GM10847 (cell line): ENCODE data around the gene CCDC188.
A peak's percentile ranks its signal among the peaks of the same experiment; 100 is the strongest.

ENCODE experiments used
- POLR2A ChIP-seq: IDR thresholded peaks from 2 replicates; pipeline ENCODE4 v1.6.1; 2011; ENCODE audit not compliant: insufficient read length; ENCODE audit errors: extremely low read depth

CCDC188 gene

GRCh38 chr22:20127318-20127868 lies 23.5 kb downstream of the CCDC188 start:
- no peak for TF ChIP-seq POLR2A

- no peak for TF ChIP-seq POLR2A
These were observed 24.4 kb downstream of the CCDC188 start for GRCh38 chr22:20126284-20127029.

GRCh38 chr22:20125201-20126174 lies 25.4 kb downstream of the CCDC188 start:
- TF ChIP-seq POLR2A, result no peak

- TF ChIP-seq POLR2A, result no peak
These were observed 26.6 kb downstream of the CCDC188 start for GRCh38 chr22:20124083-20124787.

GRCh38 chr22:20123366-20124082 lies 27.3 kb downstream of the CCDC188 start:
- TF ChIP-seq POLR2A, result no peak

- no peak for TF ChIP-seq POLR2A
These were observed 28.9 kb downstream of the CCDC188 start for GRCh38 chr22:20121856-20122415.

- TF ChIP-seq POLR2A, result no peak
These were observed 32.4 kb downstream of the CCDC188 start for GRCh38 chr22:20118300-20119020.

- no peak for TF ChIP-seq POLR2A
These were observed 33.1 kb downstream of the CCDC188 start for GRCh38 chr22:20117633-20118299.

GRCh38 chr22:20116951-20117632 lies 33.8 kb downstream of the CCDC188 start, which contains the start of gene TRMT2A:
Gene TRMT2A (minus strand): TSS chr22:20117226. CDS start chr22:20116906, 320 bp downstream.
- TF ChIP-seq POLR2A, result peak; percentile 51

- no peak for TF ChIP-seq POLR2A
These were observed 34.4 kb downstream of the CCDC188 start for GRCh38 chr22:20116376-20116950.

GRCh38 chr22:20115691-20116375 lies 35.0 kb downstream of the CCDC188 start, which contains the start of gene RANBP1:
Gene RANBP1 (plus strand): TSS chr22:20116104. CDS start chr22:20116185, 81 bp downstream.
- no peak for TF ChIP-seq POLR2A
